A549 treated with GW870086 at 1 μM for 4 hours (cell line): Measurements from ENCODE around the gene COPB2. TPM values are rescaled to one million over a fixed set of nuclear protein-coding genes. Genes with fewer than 3 reads are reported as not detected.

Source experiments
- total RNA-seq: library from RNA; stranded (reverse); fragments of 200-300 nt; extraction: Qiagen RNA extraction; gene quantifications from 5 replicates; pipeline ENCODE4 v1.2.3, GENCODE V29; 2022; ENCODE audit warnings: low read depth

COPB2 gene
- total RNA-seq: 58.2 to 74.4 TPM (median 68.7 TPM) in 5 replicates

GRCh38 chr3:139389552-139390368, at the start of gene COPB2:
Gene COPB2, minus strand, starts transcription at chr3:139389647. Its CDS starts 97 bp downstream, at chr3:139389550.

GRCh38 chr3:139343895-139344856, 45.3 kb downstream of the COPB2 start, which contains the start of gene MRPS22:
Gene MRPS22, plus strand, starts transcription at chr3:139344020. Its CDS starts 7 bp downstream, at chr3:139344027.

Other genes with a start within 250 kb of the COPB2 start
- 43.6 to 52.0 TPM (median 45.4 TPM) in 5 replicates for gene MRPS22, start 45.6 kb downstream of the COPB2 start, total RNA-seq
- not detected in 5 replicates for gene RBP2, start 86.9 kb upstream of the COPB2 start, total RNA-seq
- gene RBP1, start 150.1 kb upstream of the COPB2 start, total RNA-seq: 3.6 to 6.8 TPM (median 4.4 TPM) in 5 replicates